ENCODE measurements around the gene ABCC4. TPM values are rescaled to one million over a fixed set of nuclear protein-coding genes. Genes with fewer than 3 reads are reported as not detected.

Gene ABCC4
- total and polyA plus RNA-seq, 2 donors (not counting 1 experiment from before 2014, with no cell fraction given) = 1.8 to 7.1 TPM

GRCh38 chr13:95007322-95007721 is 293.9 kb downstream of the ABCC4 start:
- Histone ChIP-seq H3K9me3 (ENCODE audit: control extremely low read depth in 1 of 3, control insufficient read depth in 2 of 3, insufficient read depth in 1 of 3, low read length in 2 of 3) (no peaks in the 10 kb centered on the region), H3K4me3 (ENCODE audit: control extremely low read depth in 1 of 5, extremely low read depth in 1 of 5, insufficient read depth in 1 of 5, low read depth in 2 of 5, low read length in 4 of 5) (no peak overlapping the region), H4K20me1 (ENCODE audit: control insufficient read depth, insufficient read depth, low read length, poor library complexity, severe bottlenecking) (no peaks in the 10 kb centered on the region), H3K4me2 (replicated peaks; ENCODE audit: low read depth, low read length, poor library complexity, severe bottlenecking) (no peak overlapping the region), H3K27ac (ENCODE audit: low read length in 2 of 2) (no peak overlapping the region), H3K36me3 (replicated peaks in 1 of 2; ENCODE audit: control extremely low read depth in 1 of 2, control insufficient read depth in 1 of 2, extremely low read depth in 1 of 2, insufficient read depth in 2 of 2, low read length in 1 of 2) (no peaks in the 10 kb centered on the region), H3K9ac (ENCODE audit: low read length) (no peak overlapping the region), H3K27me3 (replicated peaks in 1 of 4; ENCODE audit: control extremely low read depth in 1 of 4, control insufficient read depth in 3 of 4, insufficient read depth in 4 of 4, low read length in 3 of 4) (peaks cover 0 to 9% (median 4%) of the 10 kb centered on the region in 4 experiments), H2AFZ (ENCODE audit: insufficient read depth, low read depth, low read length, poor library complexity, severe bottlenecking) (no peak overlapping the region), H3K4me1 (ENCODE audit: control insufficient read depth in 2 of 2, insufficient read depth in 2 of 2, low read length in 2 of 2) (no peaks in the 10 kb centered on the region), H3K79me2 (ENCODE audit: control insufficient read depth, insufficient read depth, low read length) (no peaks in the 10 kb centered on the region)
- ChIA-PET POLR2A (no interaction called here), CTCF (no interaction called here)
- Mint-ChIP-seq H3K4me3 (no peak overlapping the region), H3K4me1 (no peaks in the 10 kb centered on the region), H3K9me3 (ENCODE audit: insufficient read depth) (no peaks in the 10 kb centered on the region), H3K27ac (no peak overlapping the region), H3K27me3 (peaks cover 22% of the 10 kb centered on the region)
- TF ChIP-seq CTCF (IDR thresholded peaks at IDR 0.05) (no peak), EZH2 (IDR thresholded peaks at IDR 0.05; ENCODE audit: borderline replicate concordance, insufficient read depth, low read depth, low read length, poor library complexity, severe bottlenecking) (no peak)
- ATAC-seq (ENCODE audit: low read depth) = no peak
- DNase-seq = no peak
- 100% methylated on average over 1 of the region's 12 CpGs for WGBS (ENCODE audit: insufficient coverage)
- intact Hi-C loops (cut with micrococcal nuclease) = no loop called here

- Histone ChIP-seq H2AFZ (ENCODE audit: insufficient read depth, low read depth, low read length, poor library complexity, severe bottlenecking) (no peak overlapping the region), H3K4me2 (replicated peaks; ENCODE audit: low read depth, low read length, poor library complexity, severe bottlenecking) (no peak overlapping the region), H3K36me3 (replicated peaks in 1 of 2; ENCODE audit: control extremely low read depth in 1 of 2, control insufficient read depth in 1 of 2, extremely low read depth in 1 of 2, insufficient read depth in 2 of 2, low read length in 1 of 2) (no peaks in the 10 kb centered on the region), H3K27ac (ENCODE audit: low read length in 2 of 2) (no peak overlapping the region), H3K27me3 (replicated peaks in 1 of 4; ENCODE audit: control extremely low read depth in 1 of 4, control insufficient read depth in 3 of 4, insufficient read depth in 4 of 4, low read length in 3 of 4) (peaks cover 0 to 14% (median 4%) of the 10 kb centered on the region in 4 experiments), H3K9me3 (ENCODE audit: control extremely low read depth in 1 of 3, control insufficient read depth in 2 of 3, insufficient read depth in 1 of 3, low read length in 2 of 3) (no peaks in the 10 kb centered on the region), H3K4me1 (ENCODE audit: control insufficient read depth in 2 of 2, insufficient read depth in 2 of 2, low read length in 2 of 2) (no peaks in the 10 kb centered on the region), H3K4me3 (ENCODE audit: control extremely low read depth in 1 of 5, extremely low read depth in 1 of 5, insufficient read depth in 1 of 5, low read depth in 2 of 5, low read length in 4 of 5) (no peak overlapping the region), H3K79me2 (ENCODE audit: control insufficient read depth, insufficient read depth, low read length) (no peaks in the 10 kb centered on the region), H3K9ac (ENCODE audit: low read length) (no peak overlapping the region), H4K20me1 (ENCODE audit: control insufficient read depth, insufficient read depth, low read length, poor library complexity, severe bottlenecking) (no peaks in the 10 kb centered on the region)
- POLR2A ChIA-PET = no interaction called here
- CTCF ChIA-PET = no interaction called here
- ATAC-seq (ENCODE audit: low read depth) = no peak
- Mint-ChIP-seq H3K4me1 (no peaks in the 10 kb centered on the region), H3K27me3 (peaks cover 34% of the 10 kb centered on the region), H3K27ac (no peak overlapping the region), H3K9me3 (ENCODE audit: insufficient read depth) (no peaks in the 10 kb centered on the region), H3K4me3 (no peak overlapping the region)
- no peak for DNase-seq
- intact Hi-C loops (cut with micrococcal nuclease) = no loop called here
- TF ChIP-seq EZH2 (IDR thresholded peaks at IDR 0.05; ENCODE audit: borderline replicate concordance, insufficient read depth, low read depth, low read length, poor library complexity, severe bottlenecking) (no peak), CTCF (IDR thresholded peaks at IDR 0.05) (no peak)
Observed at GRCh38 chr13:95005300-95005699, 296.0 kb downstream of the ABCC4 start.
